Endodermal cell (in vitro differentiated cells): ENCODE data around the gene SLC39A9. TPM values are rescaled to one million over a fixed set of nuclear protein-coding genes. Genes with fewer than 3 reads are reported as not detected.

Source experiments
- DNase-seq: peaks from one replicate; pipeline ENCODE4 v3.0.0-alpha.2; 2017
- H3K27ac ChIP-seq: 2 replicates; pipeline ENCODE4 v1.5.1; 2013; ENCODE audit warnings: mild to moderate bottlenecking, low read depth, low read length, moderate library complexity
- H3K27me3 ChIP-seq: 2 replicates; pipeline ENCODE4 v1.6.1; 2013; ENCODE audit warnings: mild to moderate bottlenecking, low read length, moderate library complexity; ENCODE audit not compliant: insufficient read depth, control insufficient read depth, poor library complexity, severe bottlenecking
- H3K36me3 ChIP-seq: 2 replicates; pipeline ENCODE4 v1.7.0; 2013; ENCODE audit warnings: mild to moderate bottlenecking, low read length, moderate library complexity; ENCODE audit not compliant: control insufficient read depth, insufficient read depth
- H3K4me1 ChIP-seq: one replicate; pipeline ENCODE4 v1.7.0; 2013; ENCODE audit warnings: low read length; ENCODE audit not compliant: control insufficient read depth, insufficient read depth
- H3K4me3 ChIP-seq: 2 replicates; pipeline ENCODE4 v1.5.1; 2013; ENCODE audit warnings: mild to moderate bottlenecking, low read length, moderate library complexity
- H3K9ac ChIP-seq: 2 replicates; pipeline ENCODE4 v1.6.1; 2013; ENCODE audit warnings: mild to moderate bottlenecking, low read length, moderate library complexity; ENCODE audit not compliant: poor library complexity, severe bottlenecking; ENCODE audit errors: extremely low read depth
- H3K9me3 ChIP-seq: 2 replicates; pipeline ENCODE4 v1.6.1; 2013; ENCODE audit warnings: mild to moderate bottlenecking, low read length, moderate library complexity; ENCODE audit not compliant: control insufficient read depth
- H3K27ac Mint-ChIP-seq: 2 replicates; pipeline ENCODE4 v1.8.0; 2020; ENCODE audit warnings: mixed read lengths
- H3K27me3 Mint-ChIP-seq: 2 replicates; pipeline ENCODE4 v1.8.0; 2021; ENCODE audit warnings: mild to moderate bottlenecking, mixed read lengths; ENCODE audit not compliant: insufficient read depth
- H3K36me3 Mint-ChIP-seq: 2 replicates; pipeline ENCODE4 v1.8.0; 2020; ENCODE audit warnings: low read depth, mixed read lengths
- H3K4me1 Mint-ChIP-seq: 2 replicates; pipeline ENCODE4 v1.8.0; 2020; ENCODE audit warnings: mixed read lengths
- H3K4me3 Mint-ChIP-seq: 2 replicates; pipeline ENCODE4 v1.8.0; 2020; ENCODE audit warnings: mild to moderate bottlenecking, moderate library complexity, mixed read lengths
- H3K9me3 Mint-ChIP-seq: 2 replicates; pipeline ENCODE4 v1.8.0; 2020; ENCODE audit warnings: mild to moderate bottlenecking, mixed read lengths
- WGBS, 2 experiments: methylation state at CpG; one replicate each; pipeline versions ENCODE4 v1.1.5 to v1.1.7; 2013; ENCODE audit warnings: missing lambda C conversion rate in 2 of 2, mixed read lengths in 1 of 2; ENCODE audit not compliant: insufficient coverage in 1 of 2, insufficient read length in 1 of 2; 5-methylcytosine and 5-hydroxymethylcytosine counted together
- total RNA-seq, 2 donors: library from RNA; stranded (reverse); fragmentation: NEBNext Ultra II Directional in 1 of 2; extraction: Animal tissue kit (Norgen Biotek cat#: 25700) in 1 of 2; gene quantifications; 2 replicates in 1 of 2; 3 replicates in 1 of 2; pipeline ENCODE4 v1.2.1, GENCODE V29; 2021
- TF ChIP-seq, protein P1 (sequence below): fragments of 200-600 bp; sonication (generic); conservative IDR thresholded peaks from 2 replicates; pipeline ENCODE4 v1.5.0; 2021; ENCODE audit warnings: antibody characterized with exemption, mild to moderate bottlenecking

The SLC39A9 gene
- total RNA-seq, 2 donors from 2014 or later, result 40.8 to 53.8 TPM

GRCh38 chr14:69404883-69405282, 6.4 kb downstream of the SLC39A9 start:
- no peaks in the 10 kb centered on the region for H3K9me3 Mint-ChIP-seq
- Histone ChIP-seq H3K4me3 (no peak overlapping the region), H3K9me3 (no peaks in the 10 kb centered on the region), H3K9ac (no peak overlapping the region), H3K4me1 (no peaks in the 10 kb centered on the region), H3K27ac (no peak overlapping the region), H3K27me3 (no peaks in the 10 kb centered on the region), H3K36me3 (peaks cover 15% of the 10 kb centered on the region)
- no peak overlapping the region for H3K4me3 Mint-ChIP-seq
- peaks cover 14% of the 10 kb centered on the region for H3K4me1 Mint-ChIP-seq
- H3K36me3 Mint-ChIP-seq, result peaks cover 11% of the 10 kb centered on the region
- TF ChIP-seq, protein P1, sequence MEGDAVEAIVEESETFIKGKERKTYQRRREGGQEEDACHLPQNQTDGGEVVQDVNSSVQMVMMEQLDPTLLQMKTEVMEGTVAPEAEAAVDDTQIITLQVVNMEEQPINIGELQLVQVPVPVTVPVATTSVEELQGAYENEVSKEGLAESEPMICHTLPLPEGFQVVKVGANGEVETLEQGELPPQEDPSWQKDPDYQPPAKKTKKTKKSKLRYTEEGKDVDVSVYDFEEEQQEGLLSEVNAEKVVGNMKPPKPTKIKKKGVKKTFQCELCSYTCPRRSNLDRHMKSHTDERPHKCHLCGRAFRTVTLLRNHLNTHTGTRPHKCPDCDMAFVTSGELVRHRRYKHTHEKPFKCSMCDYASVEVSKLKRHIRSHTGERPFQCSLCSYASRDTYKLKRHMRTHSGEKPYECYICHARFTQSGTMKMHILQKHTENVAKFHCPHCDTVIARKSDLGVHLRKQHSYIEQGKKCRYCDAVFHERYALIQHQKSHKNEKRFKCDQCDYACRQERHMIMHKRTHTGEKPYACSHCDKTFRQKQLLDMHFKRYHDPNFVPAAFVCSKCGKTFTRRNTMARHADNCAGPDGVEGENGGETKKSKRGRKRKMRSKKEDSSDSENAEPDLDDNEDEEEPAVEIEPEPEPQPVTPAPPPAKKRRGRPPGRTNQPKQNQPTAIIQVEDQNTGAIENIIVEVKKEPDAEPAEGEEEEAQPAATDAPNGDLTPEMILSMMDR, result no peak
- no peak for DNase-seq
- H3K27me3 Mint-ChIP-seq, result no peaks in the 10 kb centered on the region
- 93% methylated on average over 5 of the region's 5 CpGs; no CpG with 5 or more reads in 1 of the 2 experiments for WGBS, 2 experiments
- H3K27ac Mint-ChIP-seq, result no peak overlapping the region

GRCh38 chr14:69405762-69406161, 7.3 kb downstream of the SLC39A9 start:
- Histone ChIP-seq H3K27ac (no peak overlapping the region), H3K36me3 (peaks cover 15% of the 10 kb centered on the region), H3K4me3 (no peak overlapping the region), H3K27me3 (no peaks in the 10 kb centered on the region), H3K4me1 (no peaks in the 10 kb centered on the region), H3K9me3 (no peaks in the 10 kb centered on the region), H3K9ac (no peak overlapping the region)
- TF ChIP-seq, protein P1, result no peak
- H3K4me1 Mint-ChIP-seq, result peaks cover 5% of the 10 kb centered on the region
- no peaks in the 10 kb centered on the region for H3K27me3 Mint-ChIP-seq
- DNase-seq, result no peak
- H3K27ac Mint-ChIP-seq, result no peak overlapping the region
- H3K9me3 Mint-ChIP-seq, result no peaks in the 10 kb centered on the region
- H3K36me3 Mint-ChIP-seq, result peaks cover 11% of the 10 kb centered on the region
- no peak overlapping the region for H3K4me3 Mint-ChIP-seq

DNA sequence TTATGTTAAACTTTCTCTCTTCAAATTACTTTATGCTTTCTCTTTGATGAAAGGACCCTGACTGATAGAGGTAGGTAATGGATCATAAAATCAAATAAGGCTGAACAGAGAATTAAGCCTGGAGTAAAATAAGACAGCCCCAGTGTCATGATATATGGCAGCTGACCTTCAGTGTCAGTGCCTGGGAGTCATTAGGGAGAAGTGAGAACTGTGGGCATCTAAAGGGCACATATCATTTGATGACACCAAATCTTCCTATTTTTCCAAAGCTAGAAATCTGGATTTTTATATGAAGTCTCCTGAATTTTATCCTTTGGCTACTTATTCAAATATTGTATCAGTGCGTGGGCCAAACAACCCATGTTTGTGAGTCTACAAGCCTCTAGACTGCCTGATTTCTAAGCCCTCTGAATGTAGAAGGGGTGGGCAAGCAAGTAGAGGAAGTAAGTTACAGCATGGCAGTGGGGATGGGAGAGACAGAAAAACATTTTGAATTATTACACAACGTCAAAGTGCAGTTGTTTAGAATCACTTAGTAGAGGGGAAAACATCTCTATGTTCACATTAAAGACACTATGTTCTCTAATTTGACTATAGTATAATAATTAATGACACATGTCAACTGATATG, 10.0 kb downstream of the SLC39A9 start:
- H3K4me1 Mint-ChIP-seq, result no peaks in the 10 kb centered on the region
- WGBS, 2 experiments, result 98 to 100% methylated on average over 1 to 2 of the region's 2 CpGs

More for the DNA sequence above, 10.0 kb downstream of the SLC39A9 start:
- Mint-ChIP-seq H3K36me3 (peaks cover 11% of the 10 kb centered on the region), H3K27me3 (no peaks in the 10 kb centered on the region), H3K9me3 (no peaks in the 10 kb centered on the region), H3K27ac (no peak overlapping the region), H3K4me3 (no peak overlapping the region)
- Histone ChIP-seq H3K36me3 (peaks cover 15% of the 10 kb centered on the region), H3K27me3 (no peaks in the 10 kb centered on the region), H3K4me3 (no peak overlapping the region), H3K27ac (no peak overlapping the region), H3K9ac (no peak overlapping the region), H3K9me3 (no peaks in the 10 kb centered on the region), H3K4me1 (no peaks in the 10 kb centered on the region)
- TF ChIP-seq, protein P1, result no peak
- DNase-seq, result no peak
